WTC11 (cell line): Measurements from ENCODE around the gene ZPR1.

Experiments
- ATF3 ChIP-seq: sonication (generic); formaldehyde crosslinking; conservative IDR thresholded peaks from 2 replicates; pipeline ENCODE4 v1.8.1; 2022; ENCODE audit warnings: mild to moderate bottlenecking, missing genetic modification reagents
- ATF6 ChIP-seq: sonication (generic); formaldehyde crosslinking; IDR thresholded peaks from 2 replicates; pipeline ENCODE4 v1.8.1; 2023; ENCODE audit warnings: mild to moderate bottlenecking, missing genetic modification reagents
- CREB1 ChIP-seq: sonication (generic); formaldehyde crosslinking; IDR thresholded peaks from 2 replicates; pipeline ENCODE4 v1.8.0; 2023; ENCODE audit warnings: mild to moderate bottlenecking, missing genetic modification reagents
- CTCF ChIP-seq: fragments of 200-600 bp; IDR thresholded peaks from 2 replicates; pipeline ENCODE4 v1.8.0; 2022; ENCODE audit warnings: antibody characterized with exemption
- FOXK1 ChIP-seq: sonication (generic); formaldehyde crosslinking; IDR thresholded peaks from 2 replicates; pipeline ENCODE4 v1.8.0; 2022; ENCODE audit warnings: mild to moderate bottlenecking, moderate library complexity, missing genetic modification reagents
- IRF2 ChIP-seq: sonication (generic); formaldehyde crosslinking; IDR thresholded peaks from 2 replicates; pipeline ENCODE4 v1.8.0; 2022; ENCODE audit warnings: low read depth, missing genetic modification reagents, borderline replicate concordance
- MAX ChIP-seq: sonication (generic); formaldehyde crosslinking; IDR thresholded peaks from 2 replicates; pipeline ENCODE4 v1.8.0; 2022; ENCODE audit warnings: mild to moderate bottlenecking, missing genetic modification reagents
- MXD4 ChIP-seq: fragments of 250-450 bp; sonication (Bioruptor Pico); IDR thresholded peaks from 2 replicates; pipeline ENCODE4 v1.8.0; 2021; ENCODE audit warnings: mild to moderate bottlenecking, moderate library complexity, borderline replicate concordance
- ZNF232 ChIP-seq: sonication (generic); formaldehyde crosslinking; IDR thresholded peaks from 2 replicates; pipeline ENCODE4 v1.8.0; 2022; ENCODE audit warnings: mild to moderate bottlenecking, missing genetic modification reagents
- ZNF263 ChIP-seq: sonication (generic); formaldehyde crosslinking; IDR thresholded peaks from 2 replicates; pipeline ENCODE4 v1.8.1; 2022; ENCODE audit warnings: low read depth, mild to moderate bottlenecking, moderate library complexity, missing genetic modification reagents

- TF ChIP-seq ATF6 (CRISPR knock-in tag) (no peak), FOXK1 (CRISPR knock-in tag) (no peak), IRF2 (no peak), CTCF (no peak), ZNF263 (CRISPR knock-in tag) (no peak), ATF3 (no peak), MAX (no peak), MXD4 (CRISPR knock-in tag) (no peak), CREB1 (CRISPR knock-in tag) (no peak), ZNF232 (no peak)
Measured at GRCh38 chr11:116782728-116783127, 5.1 kb downstream of the ZPR1 start.
